NCI-H1694 treated with DMSO at 0.1 percent for 48 hours (cell line): ENCODE data around the gene GLB1L.
"Not testable (repeated sequence)": the region's sequence is repeated elsewhere in the genome, so short reads cannot be mapped to it uniquely, and the experiment has no call there.

Experiments
- DNase-seq: peaks from one replicate; lab custom pipeline; 2025; lab: John Stamatoyannopoulos, UW

GLB1L gene

DNA sequence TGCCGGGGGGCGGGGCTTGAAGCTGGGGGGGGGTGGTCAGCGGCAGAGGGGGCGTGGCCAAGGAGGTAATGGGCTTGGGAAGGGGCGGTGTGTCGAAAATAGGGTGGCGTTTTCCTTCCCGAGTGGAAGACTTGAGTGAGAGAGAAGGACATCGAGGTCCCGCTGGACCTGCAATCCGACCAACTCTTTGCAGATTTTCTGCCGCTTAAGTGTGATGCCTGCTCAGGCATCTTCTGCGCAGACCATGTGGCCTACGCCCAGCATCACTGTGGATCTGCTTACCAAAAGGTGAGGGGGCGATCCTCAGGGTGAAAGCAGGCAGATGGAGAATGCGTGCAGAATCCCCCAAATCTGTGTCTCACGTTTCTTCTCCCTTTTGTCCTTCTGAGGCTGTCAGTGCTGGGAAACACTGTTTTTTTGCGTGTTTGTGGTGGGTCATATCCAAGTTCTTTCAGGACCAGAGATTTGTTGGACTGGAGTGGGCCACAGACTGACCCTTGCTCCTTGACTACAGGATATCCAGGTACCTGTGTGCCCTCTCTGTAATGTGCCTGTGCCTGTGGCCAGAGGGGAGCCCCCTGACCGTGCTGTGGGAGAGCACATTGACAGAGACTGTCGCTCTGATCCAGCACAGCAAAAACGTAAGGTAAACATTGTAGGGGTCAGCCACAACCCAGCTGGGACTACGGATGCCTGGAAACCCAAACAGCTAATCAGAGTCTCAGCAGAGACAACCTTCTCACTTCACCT, 37.9 kb downstream of the GLB1L start:
- no peak for DNase-seq

- DNase-seq, result peak; percentile 92
Measured at GRCh38 chr2:219206328-219207133, 38.7 kb downstream of the GLB1L start, which contains the start of gene ZFAND2B. TSS of gene ZFAND2B (plus strand) at chr2:219206782. CDS start at chr2:219206988, 206 bp downstream.

DNA sequence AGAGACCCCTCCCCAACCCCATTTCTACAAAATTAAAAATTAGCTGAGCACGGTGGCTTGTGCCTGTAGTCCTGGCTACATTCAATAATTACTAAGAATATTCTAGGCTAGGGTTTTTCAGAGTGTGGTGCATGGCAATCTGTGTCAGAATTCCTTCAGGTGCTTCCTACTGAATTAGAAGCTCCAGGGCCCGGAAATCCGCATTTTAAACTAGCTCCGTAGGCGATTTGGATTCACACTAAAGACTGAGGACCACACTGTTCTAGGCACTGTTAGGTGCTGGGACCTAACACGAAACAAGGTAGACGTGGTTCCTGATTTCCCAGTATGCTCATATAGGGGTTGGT, 39.3 kb downstream of the GLB1L start:
- DNase-seq, result peak; percentile 56

GRCh38 chr2:219205165-219205538, 40.1 kb downstream of the GLB1L start:
- no peak for DNase-seq

DNA sequence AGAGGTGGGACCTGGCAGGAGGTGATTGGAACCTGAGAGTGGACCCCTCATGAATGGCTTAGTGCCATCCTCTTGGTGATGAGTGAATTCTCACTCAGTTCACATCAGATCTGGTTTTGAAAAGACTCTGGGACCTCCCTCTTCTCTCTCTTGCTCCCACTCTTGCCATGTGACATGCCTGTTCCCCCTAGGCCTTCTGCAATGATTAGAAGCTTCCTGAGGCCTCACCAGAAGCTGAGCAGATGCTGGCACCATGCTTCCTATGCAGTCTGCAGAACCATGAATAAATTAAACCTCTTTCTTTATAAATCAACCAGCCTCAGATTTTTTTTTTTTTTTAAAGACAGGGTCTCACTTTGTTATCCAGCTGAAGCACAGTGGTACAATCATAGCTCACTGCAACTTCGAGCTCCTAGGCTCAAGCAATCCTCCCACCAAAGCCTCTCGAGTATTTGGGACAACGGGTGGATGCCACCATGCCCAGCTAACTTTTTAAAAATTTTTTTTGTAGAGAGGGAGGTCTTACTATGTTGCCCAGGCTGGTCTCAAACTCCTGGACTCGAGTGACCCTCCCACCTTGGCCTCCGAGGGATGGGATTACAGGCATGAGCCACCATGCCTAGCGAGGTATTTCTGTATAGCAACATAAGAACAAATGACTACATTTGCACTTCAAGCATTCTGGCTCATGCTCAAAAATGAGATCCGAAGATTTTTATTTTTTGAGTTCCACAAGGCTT, 40.6 kb downstream of the GLB1L start:
- DNase-seq, result no peak

DNA sequence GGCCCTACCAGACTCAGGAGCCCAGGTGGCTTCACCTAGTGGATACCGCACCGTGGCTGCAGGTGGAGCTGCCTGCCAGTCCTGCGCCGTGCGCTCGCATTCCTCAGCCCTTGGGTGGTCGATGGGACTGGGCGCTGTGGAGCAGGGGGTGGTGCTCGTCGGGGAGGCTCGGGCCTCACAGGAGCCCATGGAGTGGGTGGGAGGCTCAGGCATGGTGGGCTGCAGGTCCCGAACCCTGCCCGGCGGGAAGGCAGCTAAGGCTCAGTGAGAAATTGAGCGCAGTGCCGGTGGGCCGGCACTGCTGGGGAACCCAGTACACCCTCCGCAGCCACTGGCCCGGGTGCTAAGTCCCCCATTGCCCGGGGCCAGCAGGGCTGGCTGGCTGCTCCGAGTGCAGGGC, 43.9 kb downstream of the GLB1L start:
- not testable (repeated sequence) for DNase-seq

DNA sequence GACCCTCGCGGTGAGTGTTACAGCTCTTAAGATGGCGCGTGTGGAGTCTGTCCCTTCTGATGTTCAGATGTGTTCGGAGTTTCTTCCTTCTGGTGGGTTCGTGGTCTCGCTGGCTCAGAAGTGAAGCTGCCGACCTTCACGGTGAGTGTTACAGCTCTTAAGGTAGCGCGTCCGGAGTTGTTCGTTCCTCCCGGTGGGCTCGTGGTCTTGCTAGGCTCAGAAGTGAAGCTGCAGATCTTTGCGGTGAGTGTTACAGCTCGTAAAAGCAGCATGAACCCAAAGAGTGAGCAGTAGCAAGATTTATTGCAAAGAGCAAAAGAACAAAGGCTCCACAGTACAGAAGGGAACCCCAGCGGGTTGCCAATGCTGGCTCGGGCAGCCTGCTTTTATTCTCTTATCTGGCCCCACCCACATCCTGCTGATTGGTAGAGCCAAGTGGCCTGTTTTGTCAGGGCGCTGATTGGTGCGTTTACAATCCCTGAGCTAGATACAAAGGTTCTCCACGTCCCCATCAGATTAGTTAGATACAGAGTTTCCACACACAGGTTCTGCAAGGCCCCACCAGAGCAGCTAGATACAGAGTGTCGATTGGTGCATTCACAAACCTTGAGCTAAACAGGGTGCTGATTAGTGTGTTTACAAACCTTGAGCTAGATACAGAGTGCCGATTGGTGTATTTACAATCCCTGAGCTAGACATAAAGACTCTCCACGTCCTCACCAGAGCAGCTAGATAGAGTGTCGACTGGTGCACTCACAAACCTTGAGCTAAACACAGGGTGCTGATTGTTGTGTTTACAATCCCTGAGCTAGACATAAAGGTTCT, 44.5 kb downstream of the GLB1L start:
- DNase-seq, result not testable (repeated sequence)

DNA sequence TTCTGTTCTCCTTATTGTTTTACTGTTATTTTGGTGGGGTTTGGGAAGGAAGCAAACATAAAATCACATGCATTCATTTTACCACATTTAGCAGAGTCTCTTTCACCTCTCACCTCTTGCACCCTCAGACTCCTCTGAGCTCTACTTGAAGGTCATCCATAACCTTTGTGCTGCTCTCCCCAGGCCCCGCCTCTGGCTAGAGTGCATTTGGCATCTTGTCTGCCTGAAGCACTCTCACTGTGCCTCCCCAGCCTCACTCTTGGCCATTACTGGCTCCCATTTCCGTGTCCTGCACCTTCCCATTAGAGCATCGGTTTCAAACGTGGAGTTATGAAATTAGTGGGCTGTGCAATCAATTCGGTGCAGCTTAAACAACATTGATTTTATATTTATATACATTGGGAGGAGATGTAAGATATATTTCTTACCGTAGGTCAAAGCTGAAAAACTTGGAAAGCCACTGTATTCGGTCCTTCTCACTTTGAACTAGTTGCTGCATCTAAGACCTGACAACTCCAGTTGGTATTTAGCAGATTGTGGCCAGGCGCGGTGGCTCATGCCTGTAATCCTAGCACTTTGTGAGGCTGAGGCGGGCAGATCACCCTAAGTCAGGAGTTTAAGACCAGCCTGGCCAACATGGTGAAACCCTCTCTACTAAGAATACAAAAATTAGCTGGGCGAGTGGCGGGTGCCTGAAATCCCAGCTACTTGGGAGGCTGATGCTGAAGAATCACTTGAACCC, 45.6 kb downstream of the GLB1L start:
- no peak for DNase-seq

DNA sequence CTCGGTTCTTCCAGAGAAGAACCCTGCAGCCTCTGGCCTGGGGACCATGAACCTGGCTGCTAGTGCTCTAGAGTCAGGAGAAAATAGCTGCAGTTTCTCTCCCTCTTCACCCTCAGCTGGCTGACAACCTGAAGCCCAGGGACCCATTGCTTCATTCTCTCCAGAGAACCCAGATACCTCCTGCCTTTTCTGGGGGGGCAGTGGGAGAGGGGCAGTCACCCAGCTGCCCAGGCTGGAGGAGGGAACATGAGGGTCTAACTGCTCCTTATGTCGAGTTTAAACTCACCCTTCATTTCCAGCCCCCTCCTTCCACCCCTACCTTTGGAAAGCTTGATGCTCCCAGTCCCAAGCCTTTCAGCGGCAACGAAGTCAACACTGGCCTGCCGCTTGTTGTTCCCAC, 46.3 kb downstream of the GLB1L start:
- no peak for DNase-seq

DNA sequence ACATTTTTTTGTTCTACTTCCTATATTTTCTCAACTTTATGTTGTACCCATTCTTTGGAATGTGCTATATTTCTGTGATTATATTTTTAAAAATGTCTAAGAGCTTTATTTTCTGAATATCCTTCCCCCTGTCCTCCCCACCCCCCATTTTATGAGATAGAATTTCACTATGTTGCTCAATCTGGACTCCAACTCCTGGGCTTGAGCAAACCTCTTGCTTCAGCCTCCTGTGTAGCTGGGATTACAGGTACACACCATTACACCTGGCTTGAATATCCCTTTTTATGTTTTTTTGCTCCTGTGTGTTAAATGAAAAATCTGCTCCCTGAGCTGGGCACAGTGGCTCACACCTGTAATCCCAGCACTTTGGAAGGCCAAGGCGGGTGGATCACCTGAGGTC, 47.9 kb downstream of the GLB1L start:
- DNase-seq, result no peak

DNA sequence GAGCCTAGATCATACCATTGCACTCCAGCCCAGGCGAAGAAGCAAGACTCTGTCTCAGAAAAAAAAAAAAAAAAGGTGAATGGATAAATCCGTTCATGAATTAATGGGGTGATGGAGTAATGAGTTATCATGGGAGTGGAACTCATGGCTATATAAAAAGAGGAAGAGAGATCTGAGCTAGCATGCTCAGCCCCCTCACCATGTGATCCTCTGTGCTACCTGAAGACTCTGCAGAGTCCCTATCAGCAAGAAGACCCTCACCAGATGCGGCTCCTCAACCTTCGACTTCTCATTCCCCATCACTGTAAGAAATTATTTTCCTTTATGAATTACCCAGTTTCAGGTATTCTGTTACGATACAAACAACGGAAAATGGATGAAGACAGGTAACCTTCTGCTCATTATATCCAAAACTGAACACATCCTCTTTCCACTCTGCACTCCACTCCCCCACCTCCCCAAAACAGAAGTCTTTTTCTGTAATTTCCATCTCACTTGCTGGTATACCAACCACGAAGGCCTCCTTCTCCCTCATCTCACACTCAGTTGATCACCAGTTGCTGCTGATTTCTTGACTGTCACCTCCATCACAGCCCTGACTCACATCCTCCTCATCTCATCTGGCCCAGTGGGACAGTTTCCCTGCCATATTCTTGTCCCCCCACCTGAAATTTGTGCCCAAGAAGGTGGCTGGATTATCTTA, 58.3 kb downstream of the GLB1L start:
- no peak for DNase-seq
